CMK (cell line): ENCODE measurements around the gene HLTF.

Experiments used
- DNase-seq: peaks from one replicate; pipeline ENCODE4 v3.0.0-alpha.2; 2010; ENCODE audit warnings: low read depth

HLTF gene

GRCh38 chr3:149018247-149018646 lies 68.1 kb downstream of the HLTF start:
- no peak for DNase-seq

GRCh38 chr3:149016669-149017541 lies 69.4 kb downstream of the HLTF start:
- DNase-seq = no peak

- no peak for DNase-seq
Measured at GRCh38 chr3:149016242-149016641, 70.1 kb downstream of the HLTF start.

- DNase-seq = no peak
Measured at GRCh38 chr3:149015393-149015792, 70.9 kb downstream of the HLTF start.

GRCh38 chr3:149013726-149014125 lies 72.6 kb downstream of the HLTF start:
- DNase-seq = no peak

- DNase-seq = no peak
Measured at GRCh38 chr3:149011676-149012075, 74.7 kb downstream of the HLTF start.

GRCh38 chr3:149010966-149011365 lies 75.4 kb downstream of the HLTF start:
- DNase-seq = no peak

- DNase-seq = no peak
Measured at GRCh38 chr3:149010504-149010951, 75.8 kb downstream of the HLTF start.

- DNase-seq = no peak
Measured at GRCh38 chr3:149009732-149010131, 76.6 kb downstream of the HLTF start.

GRCh38 chr3:149007567-149008257 lies 78.6 kb downstream of the HLTF start:
- DNase-seq = no peak

- no peak for DNase-seq
Measured at GRCh38 chr3:149005416-149005815, 80.9 kb downstream of the HLTF start.

GRCh38 chr3:149004622-149005021 lies 81.7 kb downstream of the HLTF start:
- no peak for DNase-seq

GRCh38 chr3:149003653-149004305 lies 82.6 kb downstream of the HLTF start:
- DNase-seq = no peak

GRCh38 chr3:149001727-149002126 lies 84.6 kb downstream of the HLTF start:
- no peak for DNase-seq

- DNase-seq = no peak
Measured at GRCh38 chr3:149000206-149000745, 86.1 kb downstream of the HLTF start.

GRCh38 chr3:148999806-149000205 lies 86.5 kb downstream of the HLTF start:
- DNase-seq = no peak

GRCh38 chr3:148998715-148999423 lies 87.5 kb downstream of the HLTF start:
- no peak for DNase-seq

GRCh38 chr3:148998297-148998696 lies 88.0 kb downstream of the HLTF start:
- DNase-seq = no peak

- DNase-seq = no peak
Measured at GRCh38 chr3:148997623-148998022, 88.7 kb downstream of the HLTF start.

- DNase-seq = no peak
Measured at GRCh38 chr3:148992635-148993255, 93.6 kb downstream of the HLTF start.

GRCh38 chr3:148992027-148992634 lies 94.2 kb downstream of the HLTF start:
- no peak for DNase-seq
